ENCODE data around the gene LMOD2.

- TF ChIP-seq RAD21 (conservative IDR thresholded peaks at IDR 0.05 in 1 of 2, IDR thresholded peaks at IDR 0.05 in 1 of 2) (peak; percentile 73 to 83), CTCF (IDR thresholded peaks at IDR 0.05) (peak; percentile 69), MYC (IDR thresholded peaks at IDR 0.05; ENCODE audit: borderline replicate concordance, low read length) (no peak), REST (IDR thresholded peaks at IDR 0.05) (no peak)
Measured at GRCh38 chr7:123635551-123636359, 19.9 kb upstream of the LMOD2 start.

All from A549 (cell line).